ENCODE measurements around the gene FOXP1.

DNA sequence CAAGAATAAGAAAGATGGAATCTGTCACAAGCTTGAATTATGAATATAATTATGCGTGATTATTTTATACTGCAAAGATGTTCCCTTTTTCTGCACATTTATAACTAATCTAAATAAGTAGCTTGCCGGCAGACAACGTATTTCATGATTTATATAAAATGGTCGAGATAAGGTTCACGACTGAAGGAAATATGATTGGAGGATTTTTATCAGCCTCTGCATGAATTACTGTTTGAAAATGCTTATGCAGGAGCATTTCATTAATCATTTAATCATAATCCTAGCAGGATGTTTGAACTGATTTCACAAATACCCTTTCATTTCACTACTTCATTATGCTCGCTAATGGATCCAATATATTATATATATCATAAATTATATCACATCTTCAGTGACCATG is 580.0 kb downstream of the FOXP1 start:
- TF ChIP-seq EZH2 (IDR thresholded peaks at IDR 0.05; ENCODE audit: insufficient read depth, poor library complexity, severe bottlenecking) (no peak), EZH2phosphoT487 (IDR thresholded peaks at IDR 0.05; ENCODE audit: insufficient read depth, low read depth) (no peak)
